K562 (cell line): ENCODE results near the gene FAM149B1. TPM values are rescaled to one million over a fixed set of nuclear protein-coding genes. Genes with fewer than 3 reads are reported as not detected.
A peak's percentile ranks its signal among the peaks of the same experiment; 100 is the strongest.

ENCODE experiments used
- JUND ChIP-seq, 2 experiments: IDR thresholded peaks; 2 replicates in 1 of 2; 3 replicates in 1 of 2; pipeline ENCODE4 v1.6.1; 2011; ENCODE audit warnings: borderline replicate concordance in 2 of 2, low read depth in 2 of 2, low read length in 2 of 2, improper control_type of control experiment in 1 of 2, missing biosample characterization in 1 of 2, missing genetic modification characterization in 1 of 2, missing genetic modification reagents in 1 of 2
- MBD2 ChIP-seq: sonication (generic); IDR thresholded peaks from 2 replicates; pipeline ENCODE4 v1.6.1; 2016; ENCODE audit warnings: low read depth, borderline replicate concordance
- MCM2 ChIP-seq: fragments of 450-650 bp; IDR thresholded peaks from 2 replicates; pipeline ENCODE4 v1.6.1; 2017; ENCODE audit warnings: low read depth, mild to moderate bottlenecking
- MYBL2 ChIP-seq, 2 experiments: fragments of 450-650 bp in 1 of 2; sonication (generic) in 1 of 2; formaldehyde crosslinking in 1 of 2; IDR thresholded peaks; 2 replicates each; pipeline versions ENCODE4 v1.6.1 to v1.8.1; 2017 to 2022; ENCODE audit warnings: borderline replicate concordance in 1 of 2, inconsistent platforms in 1 of 2, low read depth in 1 of 2, mild to moderate bottlenecking in 1 of 2, missing genetic modification reagents in 1 of 2, moderate library complexity in 1 of 2
- NONO ChIP-seq, 2 experiments: fragments of 200-400 bp in 1 of 2; fragments of 450-650 bp in 1 of 2; formaldehyde crosslinking in 1 of 2; IDR thresholded peaks; 2 replicates each; pipeline ENCODE4 v1.6.1; 2017; ENCODE audit warnings: low read depth in 2 of 2, mild to moderate bottlenecking in 2 of 2, moderate library complexity in 2 of 2, low read length in 1 of 2
- RBM25 ChIP-seq: fragments of 200-400 bp; formaldehyde crosslinking; IDR thresholded peaks from 2 replicates; pipeline ENCODE4 v1.6.1; 2018; ENCODE audit warnings: low read length, low read depth, moderate library complexity; ENCODE audit not compliant: severe bottlenecking
- RBM39 ChIP-seq: fragments of 200-400 bp; formaldehyde crosslinking; optimal IDR thresholded peaks from 2 replicates; pipeline ENCODE3; 2018; ENCODE audit warnings: low read depth, low read length
- SPI1 ChIP-seq: IDR thresholded peaks from 2 replicates; pipeline ENCODE4 v1.6.1; 2011; ENCODE audit warnings: low read depth, low read length, control low read depth, borderline replicate concordance
- polyA plus RNA-seq, 8 experiments: library from polyadenylated mRNA; depleted of rRNA in 4 of 8; stranded (reverse) in 5 of 8; unstranded in 3 of 8; fragments of >200 nt; fragmentation: Nextera tagmentation in 2 of 8; fragmentation: Illumina TruSeq in 1 of 8; extraction: Ambion mirVana in 2 of 8; extraction: Trizol in 1 of 8; gene quantifications; 2 replicates each; pipeline versions ENCODE4 v1.2.1 to v1.2.3, GENCODE V29; 2011 to 2014; ENCODE audit warnings: inconsistent platforms in 1 of 8, missing spikeins in 1 of 8
- total RNA-seq, 7 experiments: library from RNA; depleted of rRNA in 6 of 7; stranded (reverse); fragments of >200 nt in 6 of 7; fragmentation: Illumina TruSeq in 2 of 7; extraction: Trizol in 2 of 7; gene quantifications; 2 replicates each; pipeline versions ENCODE4 v1.2.1 to v1.2.3, GENCODE V29; 2011 to 2021; ENCODE audit warnings: low replicate concordance in 1 of 7
- TF ChIP-seq, protein P1 (sequence below): fragments of 250-450 bp; sonication (Bioruptor Pico); IDR thresholded peaks from 2 replicates; pipeline ENCODE4 v1.5.0; 2021; ENCODE audit warnings: mild to moderate bottlenecking, moderate library complexity
- TF ChIP-seq, protein P2 (sequence below), 2 experiments: fragments of 450-650 bp; IDR thresholded peaks; 2 replicates each; pipeline ENCODE4 v1.6.1; 2016; ENCODE audit warnings: mild to moderate bottlenecking in 2 of 2, borderline replicate concordance in 1 of 2, low read depth in 1 of 2, moderate library complexity in 1 of 2

The FAM149B1 gene
- total and polyA plus RNA-seq, 9 of the 15 experiments (the other 6 are each of a cell fraction or from before 2014, with no cell fraction given) = 4.2 to 18.5 (median 9.3) TPM

- TF ChIP-seq, protein P1, sequence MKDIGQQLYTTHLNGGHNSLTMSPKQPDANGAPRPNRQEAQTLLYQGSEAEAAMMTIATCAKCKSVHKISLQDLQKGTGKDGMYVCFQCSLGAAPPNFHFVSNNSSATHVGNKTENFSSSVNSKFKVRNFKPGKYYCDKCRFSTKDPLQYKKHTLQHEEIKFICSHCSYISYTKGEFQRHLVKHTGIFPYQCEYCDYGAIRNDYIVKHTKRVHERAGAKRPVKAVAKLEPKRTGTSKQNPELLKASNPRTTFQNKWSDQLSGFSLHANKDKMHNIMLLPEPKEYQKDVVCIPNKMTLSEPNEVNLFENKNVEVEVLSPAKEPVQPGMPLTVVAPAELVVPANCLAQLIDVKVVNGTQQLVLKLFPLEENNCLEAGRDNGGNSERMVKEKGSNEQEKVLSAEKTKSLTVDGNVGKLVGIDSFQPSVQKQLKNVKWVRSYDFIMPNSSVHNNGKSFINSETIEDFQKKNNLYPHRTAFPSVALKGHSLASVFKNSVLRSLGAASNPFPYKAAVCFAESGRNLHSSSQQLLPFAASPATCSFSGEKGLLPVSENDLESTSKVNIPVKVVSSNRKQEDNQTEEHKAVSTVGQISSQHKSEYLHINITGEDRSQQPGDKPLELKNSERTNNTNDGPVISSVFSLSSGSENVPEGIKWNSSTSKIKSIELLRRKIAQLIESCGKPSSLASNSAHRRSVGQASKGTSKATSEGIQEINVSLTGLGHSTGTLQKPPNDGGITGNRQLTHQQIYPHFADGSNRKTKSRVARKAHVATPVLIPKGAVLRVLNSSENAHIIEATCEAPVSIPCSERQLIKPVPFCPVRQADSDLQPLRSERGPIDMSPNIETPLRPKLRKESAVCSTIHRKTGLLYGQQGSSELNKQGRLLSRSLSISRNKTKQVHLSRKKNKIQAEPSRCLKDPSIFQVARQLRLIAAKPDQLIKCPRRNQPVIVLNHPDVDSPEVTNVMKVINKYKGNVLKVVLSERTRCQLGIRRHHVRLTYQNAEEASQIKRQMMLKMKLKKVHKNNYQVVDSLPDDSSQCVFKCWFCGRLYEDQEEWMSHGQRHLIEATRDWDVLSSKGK = no peak
- TF ChIP-seq NONO (IDR thresholded peaks at IDR 0.05; ENCODE audit: low read depth in 2 of 2, low read length in 1 of 2) (peak in 1 of 2 experiments; percentile 63; a peak in 1 of 4 replicates), MCM2 (no peak), RBM25 (no peak), JUND (IDR thresholded peaks at IDR 0.05; ENCODE audit: borderline replicate concordance, low read depth, low read length) (peak; percentile 62), JUND (tag; IDR thresholded peaks at IDR 0.05; ENCODE audit: borderline replicate concordance, low read depth, low read length) (peak; percentile 83; the same call in 2 of the 3 replicates), RBM39 (no peak), MBD2 (peak; percentile 84), MYBL2 (IDR thresholded peaks at IDR 0.05; ENCODE audit: low read depth) (peak; percentile 31; the same call in 1 of the 2 replicates), MYBL2 (CRISPR knock-in tag; IDR thresholded peaks at IDR 0.05; ENCODE audit: borderline replicate concordance) (no peak), SPI1 (no peak)
- TF ChIP-seq, protein P2, sequence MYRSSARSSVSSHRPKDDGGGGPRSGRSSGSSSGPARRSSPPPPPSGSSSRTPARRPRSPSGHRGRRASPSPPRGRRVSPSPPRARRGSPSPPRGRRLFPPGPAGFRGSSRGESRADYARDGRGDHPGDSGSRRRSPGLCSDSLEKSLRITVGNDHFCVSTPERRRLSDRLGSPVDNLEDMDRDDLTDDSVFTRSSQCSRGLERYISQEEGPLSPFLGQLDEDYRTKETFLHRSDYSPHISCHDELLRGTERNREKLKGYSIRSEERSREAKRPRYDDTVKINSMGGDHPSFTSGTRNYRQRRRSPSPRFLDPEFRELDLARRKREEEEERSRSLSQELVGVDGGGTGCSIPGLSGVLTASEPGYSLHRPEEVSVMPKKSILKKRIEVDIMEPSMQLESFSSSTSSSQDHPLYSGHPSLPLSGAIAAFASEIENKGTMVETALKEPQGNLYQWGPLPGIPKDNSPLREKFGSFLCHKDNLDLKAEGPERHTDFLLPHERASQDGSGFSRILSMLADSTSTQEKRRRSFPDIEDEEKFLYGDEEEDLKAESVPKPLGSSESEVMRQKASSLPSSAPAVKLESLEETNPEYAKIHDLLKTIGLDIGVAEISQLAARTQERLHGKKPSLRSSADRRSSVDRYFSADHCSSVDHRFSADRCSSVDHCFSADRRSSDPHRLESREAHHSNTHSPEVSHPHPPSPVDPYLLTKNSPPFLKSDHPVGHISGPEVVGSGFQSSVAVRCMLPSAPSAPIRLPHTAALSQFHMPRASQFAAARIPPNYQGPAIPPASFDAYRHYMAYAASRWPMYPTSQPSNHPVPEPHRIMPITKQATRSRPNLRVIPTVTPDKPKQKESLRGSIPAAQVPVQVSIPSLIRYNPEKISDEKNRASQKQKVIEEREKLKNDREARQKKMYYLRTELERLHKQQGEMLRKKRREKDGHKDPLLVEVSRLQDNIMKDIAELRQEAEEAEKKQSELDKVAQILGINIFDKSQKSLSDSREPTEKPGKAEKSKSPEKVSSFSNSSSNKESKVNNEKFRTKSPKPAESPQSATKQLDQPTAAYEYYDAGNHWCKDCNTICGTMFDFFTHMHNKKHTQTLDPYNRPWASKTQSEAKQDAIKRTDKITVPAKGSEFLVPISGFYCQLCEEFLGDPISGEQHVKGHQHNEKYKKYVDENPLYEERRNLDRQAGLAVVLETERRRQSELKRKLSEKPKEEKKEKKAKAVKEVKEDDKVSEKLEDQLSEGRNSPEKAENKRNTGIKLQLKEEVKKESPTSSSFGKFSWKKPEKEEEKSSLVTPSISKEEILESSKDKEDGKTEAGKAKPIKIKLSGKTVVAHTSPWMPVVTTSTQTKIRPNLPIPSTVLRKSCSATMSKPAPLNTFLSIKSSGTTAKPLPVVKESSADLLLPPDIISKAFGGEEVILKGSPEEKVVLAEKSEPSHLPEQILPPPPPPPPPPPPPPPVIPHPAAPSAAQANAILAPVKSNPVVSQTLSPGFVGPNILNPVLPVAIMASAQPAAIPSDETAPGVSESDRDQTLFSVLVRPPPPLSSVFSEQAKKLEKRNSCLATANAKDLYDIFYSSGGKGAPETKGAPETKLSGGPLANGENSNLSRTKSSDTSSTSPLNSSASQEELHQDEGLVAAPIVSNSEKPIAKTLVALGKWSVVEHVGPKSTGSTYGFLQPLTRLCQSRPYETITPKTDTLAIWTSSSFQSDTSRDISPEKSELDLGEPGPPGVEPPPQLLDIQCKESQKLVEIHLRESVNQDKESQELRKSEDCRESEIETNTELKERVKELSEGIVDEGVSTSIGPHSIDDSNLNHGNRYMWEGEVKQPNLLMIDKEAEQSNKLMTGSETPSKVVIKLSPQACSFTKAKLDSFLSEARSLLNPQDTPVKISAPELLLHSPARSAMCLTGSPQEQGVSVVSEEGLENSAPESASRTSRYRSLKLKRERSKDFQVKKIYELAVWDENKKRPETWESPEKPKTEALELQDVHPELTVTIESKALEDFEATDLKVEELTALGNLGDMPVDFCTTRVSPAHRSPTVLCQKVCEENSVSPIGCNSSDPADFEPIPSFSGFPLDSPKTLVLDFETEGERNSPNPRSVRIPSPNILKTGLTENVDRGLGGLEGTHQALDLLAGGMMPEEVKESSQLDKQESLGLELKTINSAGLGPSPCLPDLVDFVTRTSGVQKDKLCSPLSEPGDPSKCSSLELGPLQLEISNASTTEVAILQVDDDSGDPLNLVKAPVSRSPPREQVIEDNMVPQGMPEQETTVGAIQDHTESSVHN (IDR thresholded peaks at IDR 0.05; ENCODE audit: borderline replicate concordance in 1 of 2, low read depth in 1 of 2) = peak in 1 of 2 experiments; percentile 13; a peak in 1 of 4 replicates
Measured at GRCh38 chr10:73252445-73253224, 84.7 kb downstream of the FAM149B1 start, which contains the start of gene MRPS16 (continued).
